Embryonic facial prominence (tissue), 1 donor: Measurements from ENCODE around the gene INTS11.

Experiments
- DNase-seq: peaks from one replicate; pipeline ENCODE4 v3.0.0-alpha.2; 2016; ENCODE audit errors: extremely low spot score

INTS11 gene

GRCh38 chr1:1343811-1344421, 19.5 kb upstream of the INTS11 start:
- DNase-seq = no peak

- DNase-seq = no peak
Observed at GRCh38 chr1:1342584-1343115, 18.2 kb upstream of the INTS11 start.

GRCh38 chr1:1342061-1342562, 17.7 kb upstream of the INTS11 start:
- no peak for DNase-seq

GRCh38 chr1:1341549-1342021, 17.1 kb upstream of the INTS11 start:
- DNase-seq = no peak

- no peak for DNase-seq
Observed at GRCh38 chr1:1340791-1341548, 16.5 kb upstream of the INTS11 start.

GRCh38 chr1:1340185-1340584, 15.7 kb upstream of the INTS11 start:
- no peak for DNase-seq

GRCh38 chr1:1338278-1338677, 13.8 kb upstream of the INTS11 start:
- no peak for DNase-seq

- DNase-seq = no peak
Observed at GRCh38 chr1:1337793-1338147, 13.3 kb upstream of the INTS11 start.

- no peak for DNase-seq
Observed at GRCh38 chr1:1336931-1337792, 12.7 kb upstream of the INTS11 start.

- DNase-seq = no peak
Observed at GRCh38 chr1:1336446-1336845, 12.0 kb upstream of the INTS11 start.

GRCh38 chr1:1335792-1336248, 11.4 kb upstream of the INTS11 start:
- no peak for DNase-seq

- DNase-seq = no peak
Observed at GRCh38 chr1:1335283-1335682, 10.8 kb upstream of the INTS11 start.

- no peak for DNase-seq
Observed at GRCh38 chr1:1334835-1335234, 10.4 kb upstream of the INTS11 start.

- DNase-seq = no peak
Observed at GRCh38 chr1:1333551-1334241, 9.2 kb upstream of the INTS11 start.

GRCh38 chr1:1332774-1333480, 8.5 kb upstream of the INTS11 start:
- DNase-seq = no peak

- no peak for DNase-seq
Observed at GRCh38 chr1:1332031-1332755, 7.7 kb upstream of the INTS11 start.

GRCh38 chr1:1331068-1331965, 6.9 kb upstream of the INTS11 start, which contains the start of gene TAS1R3:
Gene TAS1R3 (plus strand): TSS chr1:1331280. CDS start chr1:1331346, 66 bp downstream.
- no peak for DNase-seq

GRCh38 chr1:1330366-1331067, 6.1 kb upstream of the INTS11 start:
- no peak for DNase-seq
